Activated T-helper 17 cell treated with anti-CD3 and anti-CD28 coated beads, Interleukin-2, amount 50 U/mL, for 72 hours (primary cell): Measurements from ENCODE around the gene PIGB. TPM values are rescaled to one million over a fixed set of nuclear protein-coding genes. Genes with fewer than 3 reads are reported as not detected.
A peak's percentile ranks its signal among the peaks of the same experiment; 100 is the strongest.
"Not testable (repeated sequence)": the region's sequence is repeated elsewhere in the genome, so short reads cannot be mapped to it uniquely, and the experiment has no call there.

Experiments
- ATAC-seq: fragments of 150-1000 bp; cut with Tn5 transposase; replicated peaks from 2 replicates; pipeline ENCODE4 v1.10.0; 2021; ENCODE audit warnings: mild to moderate bottlenecking, moderate library complexity
- H3K27ac Mint-ChIP-seq: one replicate; pipeline ENCODE4 v1.8.0; 2022; ENCODE audit warnings: mixed read lengths
- H3K27me3 Mint-ChIP-seq: one replicate; pipeline ENCODE4 v1.8.0; 2022; ENCODE audit warnings: mixed read lengths
- H3K36me3 Mint-ChIP-seq: one replicate; pipeline ENCODE4 v1.8.0; 2022; ENCODE audit warnings: low read depth, mild to moderate bottlenecking, mixed read lengths
- H3K4me1 Mint-ChIP-seq: one replicate; pipeline ENCODE4 v1.8.0; 2022; ENCODE audit warnings: mixed read lengths
- H3K4me3 Mint-ChIP-seq: one replicate; pipeline ENCODE4 v1.8.0; 2022; ENCODE audit warnings: mild to moderate bottlenecking, mixed read lengths
- H3K9me3 Mint-ChIP-seq: one replicate; pipeline ENCODE4 v1.8.0; 2022; ENCODE audit warnings: mixed read lengths
- total RNA-seq, 2 donors: library from RNA; stranded (reverse); gene quantifications; one replicate each; pipeline ENCODE4 v1.2.3, GENCODE V29; 2022

Gene PIGB
- 10 to 100 TPM; 25.7 to 32.9 TPM for total RNA-seq

DNA sequence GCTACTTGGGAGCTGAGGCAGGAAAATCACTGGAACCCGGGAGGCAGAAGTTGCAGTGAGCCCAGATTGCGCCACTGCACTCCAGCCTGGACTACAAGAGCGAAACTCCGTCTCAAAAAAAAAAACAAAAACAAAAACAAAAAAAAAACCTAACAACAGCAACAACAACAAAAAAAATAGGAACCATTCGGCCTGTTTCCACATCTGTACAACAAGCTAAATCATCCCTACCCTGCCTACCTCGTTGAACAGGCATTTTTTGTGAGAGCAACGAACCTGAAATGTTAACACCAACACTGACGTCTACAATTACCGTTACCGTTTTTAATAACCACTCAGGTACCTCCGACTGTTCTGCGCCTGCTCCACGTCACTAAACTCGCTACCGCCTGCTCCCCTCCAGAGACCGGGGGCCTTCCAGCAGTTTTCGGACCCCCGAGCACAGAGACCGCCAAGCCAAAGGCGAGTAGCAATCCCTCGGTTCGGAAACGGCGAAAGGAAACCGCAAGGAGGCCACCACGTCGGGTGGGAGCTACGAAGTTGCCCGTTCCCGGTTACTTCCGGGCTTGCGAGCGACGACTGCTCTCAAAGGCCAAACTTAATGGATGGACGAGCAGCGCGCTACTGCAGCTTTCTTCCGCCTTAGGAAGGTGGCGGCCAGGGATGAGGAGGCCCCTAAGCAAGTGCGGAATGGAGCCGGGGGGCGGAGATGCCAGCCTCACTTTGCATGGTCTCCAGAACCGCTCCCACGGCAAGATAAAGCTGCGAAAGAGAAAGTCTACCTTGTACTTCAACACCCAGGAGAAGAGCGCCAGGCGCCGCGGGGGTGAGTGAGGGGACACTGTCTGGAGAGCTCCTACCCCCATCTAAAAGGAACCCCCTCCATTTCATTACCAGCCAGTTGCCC, at the start of gene PIGB, which contains the start of gene PIGBOS1:
PIGB (plus strand) TSS at position 635 of the 907 bp plus-strand sequence; CDS start at position 664, 29 bp downstream.
PIGBOS1 (minus strand) TSS at position 536 of the 907 bp plus-strand sequence. CDS start 1,331 bp downstream, outside the sequence.
- Mint-ChIP-seq H3K27ac (peak within 1 kb of the TSS; percentile 100), H3K36me3 (peaks cover 46% of the 10 kb centered on the region), H3K4me3 (peak within 1 kb of the TSS; percentile 100), H3K9me3 (no peaks in the 10 kb centered on the region), H3K4me1 (peaks cover 45% of the 10 kb centered on the region), H3K27me3 (no peaks in the 10 kb centered on the region)
- ATAC-seq: peak; percentile 93

- peaks cover 92% of the 10 kb centered on the region for H3K36me3 Mint-ChIP-seq
- H3K4me3 Mint-ChIP-seq: peak overlapping the region; percentile 74
- H3K9me3 Mint-ChIP-seq: no peaks in the 10 kb centered on the region
- ATAC-seq: peak; percentile 13
- H3K27ac Mint-ChIP-seq: peak overlapping the region; percentile 86
- H3K4me1 Mint-ChIP-seq: peaks cover 68% of the 10 kb centered on the region
- no peaks in the 10 kb centered on the region for H3K27me3 Mint-ChIP-seq
These were observed 48.7 kb upstream of the PIGB start for GRCh38 chr15:55270291-55270690.

GRCh38 chr15:55276324-55276723, 42.7 kb upstream of the PIGB start:
- no peak for ATAC-seq
- no peaks in the 10 kb centered on the region for H3K9me3 Mint-ChIP-seq
- no peaks in the 10 kb centered on the region for H3K27me3 Mint-ChIP-seq
- H3K36me3 Mint-ChIP-seq: peaks cover 84% of the 10 kb centered on the region
- H3K4me1 Mint-ChIP-seq: peaks cover 75% of the 10 kb centered on the region
- peak overlapping the region; percentile 96 for H3K27ac Mint-ChIP-seq
- H3K4me3 Mint-ChIP-seq: peak overlapping the region; percentile 98

- Mint-ChIP-seq H3K9me3 (no peaks in the 10 kb centered on the region), H3K36me3 (peaks cover 87% of the 10 kb centered on the region), H3K27me3 (no peaks in the 10 kb centered on the region), H3K4me3 (peak overlapping the region; percentile 98), H3K27ac (peak overlapping the region; percentile 96), H3K4me1 (peaks cover 79% of the 10 kb centered on the region)
- peak; percentile 63 for ATAC-seq
These were observed 41.9 kb upstream of the PIGB start for GRCh38 chr15:55277116-55277564.

- no peak for ATAC-seq
- peaks cover 80% of the 10 kb centered on the region for H3K4me1 Mint-ChIP-seq
- peak overlapping the region; percentile 98 for H3K4me3 Mint-ChIP-seq
- H3K27ac Mint-ChIP-seq: peak overlapping the region; percentile 96
- peaks cover 89% of the 10 kb centered on the region for H3K36me3 Mint-ChIP-seq
- H3K27me3 Mint-ChIP-seq: no peaks in the 10 kb centered on the region
- no peaks in the 10 kb centered on the region for H3K9me3 Mint-ChIP-seq
These were observed 41.3 kb upstream of the PIGB start for GRCh38 chr15:55277715-55278114.

- H3K9me3 Mint-ChIP-seq: no peaks in the 10 kb centered on the region
- peak overlapping the region; percentile 96 for H3K27ac Mint-ChIP-seq
- no peak for ATAC-seq
- peaks cover 89% of the 10 kb centered on the region for H3K36me3 Mint-ChIP-seq
- no peaks in the 10 kb centered on the region for H3K27me3 Mint-ChIP-seq
- peak overlapping the region; percentile 98 for H3K4me3 Mint-ChIP-seq
- peaks cover 77% of the 10 kb centered on the region for H3K4me1 Mint-ChIP-seq
These were observed 39.8 kb upstream of the PIGB start for GRCh38 chr15:55279100-55279745.

GRCh38 chr15:55279746-55280351, 39.2 kb upstream of the PIGB start:
- Mint-ChIP-seq H3K9me3 (no peaks in the 10 kb centered on the region), H3K36me3 (peaks cover 91% of the 10 kb centered on the region), H3K4me1 (peaks cover 83% of the 10 kb centered on the region), H3K27ac (peak overlapping the region; percentile 96), H3K27me3 (no peaks in the 10 kb centered on the region), H3K4me3 (peak overlapping the region; percentile 98)
- ATAC-seq: peak; percentile 73

DNA sequence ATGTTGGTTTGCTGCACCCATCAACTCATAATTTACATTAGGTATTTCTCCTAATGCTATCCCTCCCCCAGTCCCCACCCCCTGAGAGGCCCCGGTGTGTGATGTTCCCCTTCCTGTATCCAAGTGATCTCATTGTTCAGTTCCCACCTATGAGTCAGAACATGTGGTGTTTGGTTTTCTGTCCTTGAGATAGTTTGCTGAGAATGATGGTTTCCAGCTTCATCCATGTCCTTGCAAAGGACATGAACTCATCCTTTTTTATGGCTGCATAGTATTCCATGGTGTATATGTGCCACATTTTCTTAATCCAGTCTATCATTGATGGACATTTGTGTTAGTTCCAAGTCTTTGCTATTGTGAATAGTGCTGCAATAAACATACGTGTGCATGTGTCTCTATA, 38.4 kb upstream of the PIGB start:
- H3K4me3 Mint-ChIP-seq: peak overlapping the region; percentile 98
- not testable (repeated sequence) for H3K9me3 Mint-ChIP-seq, H3K27me3 Mint-ChIP-seq, ATAC-seq
- H3K36me3 Mint-ChIP-seq: peaks cover 91% of the 10 kb centered on the region
- peaks cover 85% of the 10 kb centered on the region for H3K4me1 Mint-ChIP-seq
- peak overlapping the region; percentile 96 for H3K27ac Mint-ChIP-seq

- Mint-ChIP-seq H3K27ac (peak overlapping the region; percentile 96), H3K9me3 (no peaks in the 10 kb centered on the region), H3K27me3 (no peaks in the 10 kb centered on the region), H3K36me3 (peaks cover 94% of the 10 kb centered on the region), H3K4me3 (peak overlapping the region; percentile 98), H3K4me1 (peaks cover 88% of the 10 kb centered on the region)
- no peak for ATAC-seq
These were observed 37.3 kb upstream of the PIGB start for GRCh38 chr15:55281517-55282228.

DNA sequence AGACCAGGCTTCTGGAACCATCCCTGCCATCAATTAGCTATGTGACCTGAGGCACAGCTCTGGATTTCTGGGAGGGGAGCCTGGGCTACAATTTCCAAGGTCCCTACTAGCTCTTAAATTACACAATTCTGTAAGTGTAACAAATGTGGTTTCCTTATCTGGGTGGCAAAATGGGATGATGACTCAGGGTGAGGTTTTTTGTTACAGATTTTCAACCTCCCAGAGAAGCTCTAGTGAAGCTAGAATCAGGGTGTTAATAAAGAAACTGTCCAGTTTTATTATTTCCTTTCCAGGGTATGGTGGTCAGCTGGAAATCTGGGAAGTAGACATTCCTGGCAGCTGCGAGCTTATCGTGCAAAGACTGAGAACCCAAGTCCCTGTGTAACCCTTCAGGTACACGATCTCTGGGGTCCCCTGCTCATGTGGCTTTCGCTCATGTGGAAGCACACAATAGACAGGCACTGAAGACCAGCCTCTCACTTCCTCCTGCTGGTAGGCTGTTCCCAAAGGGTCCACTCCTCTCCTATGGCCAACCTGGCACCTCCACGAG, 36.7 kb upstream of the PIGB start:
- Mint-ChIP-seq H3K4me1 (peaks cover 81% of the 10 kb centered on the region), H3K4me3 (peak overlapping the region; percentile 98), H3K27me3 (no peaks in the 10 kb centered on the region), H3K9me3 (no peaks in the 10 kb centered on the region), H3K36me3 (peaks cover 94% of the 10 kb centered on the region), H3K27ac (peak overlapping the region; percentile 96)
- peak; percentile 22 for ATAC-seq

DNA sequence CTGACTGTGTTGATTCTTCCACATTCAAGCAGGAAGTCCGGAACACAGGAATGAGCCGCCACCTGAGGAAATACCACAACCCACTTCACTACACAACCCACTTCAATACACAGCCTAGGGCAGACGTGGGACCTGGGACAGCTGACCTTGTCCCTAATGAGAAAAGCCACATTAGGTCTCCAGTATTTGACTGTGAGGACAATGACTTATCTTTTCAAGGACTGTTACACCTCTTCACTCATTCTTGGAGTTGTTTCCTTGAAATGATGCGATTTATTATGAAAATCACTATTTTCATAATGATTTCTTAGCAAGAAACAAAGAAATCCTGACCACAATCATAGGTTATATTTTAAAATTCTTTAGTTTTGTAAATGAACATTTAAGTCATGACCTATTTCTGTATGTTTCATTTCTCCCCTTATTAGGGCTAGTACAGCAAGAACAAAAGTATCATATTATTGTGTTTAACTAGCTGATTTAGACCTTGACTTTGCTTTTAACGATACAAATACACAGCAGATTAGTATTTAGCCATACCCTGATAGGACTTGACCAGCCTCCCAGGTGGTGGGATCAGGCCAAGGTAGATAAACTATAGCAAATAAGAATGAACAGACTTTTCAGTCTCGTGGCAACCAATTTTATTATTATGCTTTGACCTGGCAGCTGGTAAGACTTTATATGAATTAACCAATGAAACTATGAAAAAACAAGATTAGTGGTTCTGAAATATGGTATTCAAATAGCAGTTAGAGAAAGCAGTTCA, 35.5 kb upstream of the PIGB start:
- no peaks in the 10 kb centered on the region for H3K27me3 Mint-ChIP-seq
- ATAC-seq: peak; percentile 44
- H3K4me1 Mint-ChIP-seq: peaks cover 74% of the 10 kb centered on the region
- peak overlapping the region; percentile 98 for H3K4me3 Mint-ChIP-seq
- no peaks in the 10 kb centered on the region for H3K9me3 Mint-ChIP-seq
- peak overlapping the region; percentile 96 for H3K27ac Mint-ChIP-seq
- H3K36me3 Mint-ChIP-seq: peaks cover 95% of the 10 kb centered on the region

DNA sequence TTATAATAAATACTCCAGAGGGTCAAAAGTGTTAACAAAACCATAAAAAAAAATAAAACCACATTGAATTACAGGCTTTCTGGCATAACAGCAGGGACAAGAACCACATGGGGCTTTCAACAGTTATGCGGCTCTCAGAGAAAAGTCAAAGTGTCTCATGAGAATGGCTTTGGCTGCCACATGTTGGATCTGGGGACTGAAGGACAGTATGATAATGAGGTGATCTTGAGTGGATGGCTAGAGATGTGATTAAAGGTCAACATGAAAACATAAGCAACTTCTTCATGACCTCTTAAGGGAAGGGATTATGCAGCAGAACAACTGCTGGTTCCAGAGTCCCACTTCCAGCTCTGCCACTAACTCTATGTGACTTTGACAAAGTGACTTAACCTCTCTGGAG, 34.6 kb upstream of the PIGB start:
- no peaks in the 10 kb centered on the region for H3K27me3 Mint-ChIP-seq
- H3K4me3 Mint-ChIP-seq: peak overlapping the region; percentile 98
- H3K9me3 Mint-ChIP-seq: no peaks in the 10 kb centered on the region
- H3K27ac Mint-ChIP-seq: peak overlapping the region; percentile 96
- H3K4me1 Mint-ChIP-seq: peaks cover 65% of the 10 kb centered on the region
- peaks cover 94% of the 10 kb centered on the region for H3K36me3 Mint-ChIP-seq
- ATAC-seq: no peak
